DMS53 treated with DMSO at 0.1 percent for 48 hours (cell line): Measurements from ENCODE around the gene PCMTD2.

Experiments used
- DNase-seq: peaks from one replicate; lab custom pipeline; 2025; ENCODE audit not compliant: unreplicated experiment; lab: John Stamatoyannopoulos, UW

The PCMTD2 gene

DNA sequence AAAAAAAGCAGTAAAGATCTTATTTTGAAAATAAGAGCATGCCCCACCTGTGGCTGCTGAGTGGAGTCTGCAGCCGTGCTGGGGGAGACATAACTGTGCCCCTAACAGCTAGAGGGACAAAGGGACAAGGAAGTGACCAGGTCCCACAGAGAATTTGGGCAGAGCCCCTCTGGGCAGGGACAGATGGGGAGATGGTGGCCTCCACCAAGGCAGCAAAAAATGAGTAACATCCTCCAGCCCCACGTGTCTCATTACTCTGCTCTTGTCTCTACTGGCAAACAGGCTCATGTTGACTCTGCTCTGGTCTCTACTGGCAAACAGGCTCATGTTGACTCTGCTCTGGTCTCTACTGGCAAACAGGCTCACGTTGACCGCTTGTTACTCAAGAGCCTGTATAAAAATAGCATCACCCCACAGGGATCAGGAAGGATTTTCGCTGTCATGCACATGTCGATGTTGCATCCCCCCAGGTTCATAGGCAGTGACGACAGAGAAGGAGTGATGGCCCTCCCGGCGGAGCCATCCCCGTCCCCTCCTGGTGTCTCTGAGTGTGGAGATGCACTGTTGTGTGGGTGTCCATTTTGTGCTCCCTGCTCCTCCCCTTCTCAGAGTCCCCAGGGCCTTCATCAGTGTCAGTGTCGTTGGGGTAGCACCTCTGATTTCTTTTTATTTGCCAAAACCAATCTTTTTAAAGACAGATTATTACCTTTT is 17.3 kb upstream of the PCMTD2 start:
- no peak for DNase-seq

DNA sequence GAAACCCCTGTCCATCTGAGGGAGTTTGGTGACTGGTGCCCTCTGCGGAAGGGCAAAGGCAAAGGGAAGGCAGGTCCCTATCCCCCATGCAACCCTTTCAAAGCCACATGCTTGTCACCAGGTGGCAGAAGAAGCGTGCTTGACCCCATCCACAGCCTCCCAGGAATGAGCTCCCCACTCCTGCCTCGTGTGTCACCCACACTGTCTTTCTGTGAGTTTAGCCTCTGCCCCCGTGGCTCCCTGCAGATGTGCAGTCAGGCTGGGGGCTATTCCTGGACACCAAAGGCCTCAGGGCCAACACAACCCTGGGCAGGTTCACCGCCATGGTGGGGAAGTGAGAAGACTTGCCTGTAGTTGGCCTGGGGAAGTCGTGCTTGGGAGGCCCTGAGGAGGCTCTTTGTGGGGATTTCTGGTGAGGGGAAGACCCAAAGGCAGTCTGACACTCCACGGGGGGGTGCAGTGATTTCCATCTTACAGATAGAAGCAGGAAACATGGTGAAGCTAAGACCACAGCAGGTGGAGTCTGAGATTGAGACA is 16.6 kb upstream of the PCMTD2 start:
- no peak for DNase-seq

DNA sequence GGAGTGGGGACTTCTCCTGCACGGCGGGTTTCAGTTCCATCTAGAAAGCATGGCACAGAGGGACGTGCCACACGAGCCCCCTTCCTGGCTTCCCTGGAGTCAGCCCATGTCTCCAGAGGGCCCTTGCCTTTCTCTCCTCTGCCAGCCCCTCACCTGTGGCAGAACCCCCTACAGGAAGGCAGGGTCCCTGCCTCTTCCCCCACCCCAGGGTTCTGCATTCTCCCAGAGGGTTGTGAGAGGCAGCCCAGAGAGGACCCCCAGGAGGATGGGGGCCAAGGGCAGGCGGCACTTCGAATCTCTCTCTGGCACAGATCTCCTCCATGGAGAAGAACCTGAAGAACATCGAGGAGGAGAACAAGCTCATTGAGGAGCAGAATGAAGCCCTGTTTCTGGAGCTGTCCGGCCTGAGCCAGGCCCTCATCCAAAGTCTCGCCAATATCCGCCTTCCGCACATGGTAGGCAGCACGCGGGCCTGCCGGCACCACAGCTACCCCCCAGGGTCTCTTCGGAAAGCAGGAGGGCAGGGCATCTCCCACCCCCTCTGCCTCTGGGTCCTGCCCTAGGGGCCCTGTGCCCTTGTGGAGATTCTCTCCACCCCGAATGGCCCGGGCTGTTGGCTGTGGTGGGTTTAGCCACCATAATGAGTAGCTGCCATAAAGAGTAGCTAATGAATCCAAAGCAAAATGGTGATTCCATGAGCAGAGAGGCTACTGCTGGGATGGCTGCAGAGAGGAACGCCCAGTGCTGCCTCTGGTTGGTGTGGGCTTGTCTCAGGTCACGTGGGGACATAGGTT is 15.9 kb upstream of the PCMTD2 start:
- no peak for DNase-seq

DNA sequence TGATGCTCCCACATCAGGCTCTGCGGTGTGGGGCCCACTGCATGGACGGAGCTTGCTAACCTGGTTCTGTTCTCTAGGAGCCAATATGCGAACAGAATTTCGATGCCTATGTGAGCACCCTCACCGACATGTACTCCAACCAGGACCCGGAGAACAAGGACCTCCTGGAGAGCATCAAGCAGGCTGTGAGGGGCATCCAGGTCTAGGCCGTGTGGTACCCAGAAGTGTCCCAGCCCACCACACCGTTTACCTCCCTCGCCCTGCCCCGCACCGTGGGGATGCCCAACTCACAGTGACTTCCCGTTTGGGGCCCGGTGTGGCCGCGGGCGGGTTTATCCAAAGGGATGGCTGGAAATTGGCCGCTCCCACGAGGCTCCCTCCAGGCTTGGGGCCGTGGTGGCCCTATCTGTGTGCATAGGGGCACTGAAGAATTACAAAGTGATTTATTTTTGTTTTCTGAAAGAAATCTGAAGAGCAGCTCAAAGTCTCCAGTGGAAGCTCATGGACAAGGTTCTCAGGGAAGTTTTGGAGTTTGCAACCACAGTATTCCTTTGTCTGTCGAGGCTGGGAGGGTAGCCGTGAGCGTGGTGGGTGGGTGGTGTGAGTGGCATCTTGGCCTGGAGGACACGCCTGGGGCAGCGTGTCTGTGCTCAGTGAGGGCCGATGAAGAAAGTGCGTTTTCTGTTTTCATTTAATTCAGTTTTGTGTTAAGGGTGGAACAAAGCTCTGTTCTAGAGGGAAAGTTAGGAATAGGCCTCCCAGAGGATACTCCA is 15.1 kb upstream of the PCMTD2 start:
- DNase-seq, result no peak

DNA sequence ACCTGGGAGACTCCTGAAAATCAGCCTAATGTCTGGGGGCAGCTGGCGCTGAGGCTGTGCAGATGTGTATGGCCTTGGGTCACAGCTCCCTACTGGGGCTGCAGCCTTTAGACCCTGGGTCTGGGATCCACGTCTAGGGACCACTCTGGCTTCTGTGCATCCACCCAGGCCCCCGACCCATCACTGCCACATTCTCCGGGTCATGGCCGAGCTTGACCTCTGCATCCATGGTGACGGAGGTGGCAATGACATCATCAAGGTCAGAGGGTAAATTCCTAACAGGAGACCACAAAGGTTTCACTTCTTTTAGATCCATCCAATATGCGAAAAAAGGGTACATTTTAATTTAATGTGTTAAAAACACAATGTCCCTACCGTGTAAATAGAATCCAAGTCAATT is 14.5 kb upstream of the PCMTD2 start:
- DNase-seq, result no peak

DNA sequence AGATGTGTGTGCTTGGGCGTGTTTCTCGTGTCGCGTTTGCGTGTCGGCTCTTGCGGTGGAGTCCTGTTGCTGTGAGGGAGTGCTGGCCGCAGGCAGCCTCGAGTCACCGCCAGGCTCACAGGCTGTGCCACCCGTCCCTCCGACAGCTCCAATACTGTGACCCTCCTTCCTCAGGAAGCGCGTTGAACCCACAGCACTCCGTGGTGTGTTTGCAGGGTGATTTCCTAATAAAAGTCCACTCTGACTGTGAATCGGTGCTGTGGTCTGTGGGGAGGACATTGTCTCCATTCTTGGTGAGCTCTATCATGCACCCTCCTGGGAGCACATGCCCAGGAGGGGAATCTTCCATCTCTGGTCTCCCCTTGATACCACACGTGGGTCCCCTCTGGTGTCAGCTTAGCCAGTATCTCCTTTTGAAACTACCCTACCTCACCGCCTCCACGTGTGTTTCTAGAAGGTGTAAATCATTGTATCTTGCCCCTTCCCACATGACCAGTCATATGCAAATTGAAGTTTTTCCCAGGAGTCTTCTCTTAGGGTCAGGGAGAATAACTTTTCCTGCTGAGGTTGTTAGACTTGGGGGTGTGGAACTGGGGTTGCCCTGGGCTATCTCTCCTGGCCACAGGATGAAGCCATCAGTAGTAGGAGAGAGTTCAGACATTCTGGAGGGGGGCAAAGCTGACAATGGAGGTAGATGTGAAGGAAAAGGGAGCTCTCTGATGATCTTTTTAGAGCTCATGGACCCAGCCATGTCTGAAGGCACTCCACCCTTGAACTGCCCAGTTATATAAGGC is 13.3 kb upstream of the PCMTD2 start:
- no peak for DNase-seq

DNA sequence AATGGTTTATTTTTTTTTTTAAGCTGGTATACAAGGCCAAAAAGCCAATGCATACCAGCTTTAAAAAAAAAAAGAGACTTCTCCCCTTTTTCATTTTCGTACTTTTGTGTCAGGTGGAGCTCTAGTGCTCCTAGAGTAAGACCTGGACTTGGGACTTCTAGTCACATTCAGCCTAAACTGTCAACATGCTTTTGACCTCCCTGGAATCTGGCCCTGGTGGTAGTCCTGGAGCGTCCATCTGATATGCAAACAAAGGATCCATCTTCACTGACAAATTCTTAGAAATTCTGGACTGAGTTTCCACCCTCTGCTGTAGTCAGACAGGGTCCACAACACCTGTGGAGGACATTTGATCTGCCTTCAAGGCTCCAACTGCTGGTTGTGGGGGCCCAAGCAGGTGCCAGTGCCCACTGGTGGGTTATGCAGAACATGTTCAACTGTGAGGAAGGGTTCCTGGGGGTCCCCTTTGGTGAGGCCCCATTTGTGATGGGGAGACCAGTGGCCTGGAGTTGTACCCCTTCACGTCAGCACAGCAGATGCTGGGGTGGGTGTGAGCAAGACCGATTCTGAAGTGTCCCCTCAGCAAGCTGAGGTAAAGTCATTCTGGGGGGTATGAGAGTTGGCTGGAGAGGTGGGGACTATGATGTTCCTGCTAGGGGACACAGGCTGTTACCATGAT is 12.6 kb upstream of the PCMTD2 start:
- DNase-seq, result no peak

DNA sequence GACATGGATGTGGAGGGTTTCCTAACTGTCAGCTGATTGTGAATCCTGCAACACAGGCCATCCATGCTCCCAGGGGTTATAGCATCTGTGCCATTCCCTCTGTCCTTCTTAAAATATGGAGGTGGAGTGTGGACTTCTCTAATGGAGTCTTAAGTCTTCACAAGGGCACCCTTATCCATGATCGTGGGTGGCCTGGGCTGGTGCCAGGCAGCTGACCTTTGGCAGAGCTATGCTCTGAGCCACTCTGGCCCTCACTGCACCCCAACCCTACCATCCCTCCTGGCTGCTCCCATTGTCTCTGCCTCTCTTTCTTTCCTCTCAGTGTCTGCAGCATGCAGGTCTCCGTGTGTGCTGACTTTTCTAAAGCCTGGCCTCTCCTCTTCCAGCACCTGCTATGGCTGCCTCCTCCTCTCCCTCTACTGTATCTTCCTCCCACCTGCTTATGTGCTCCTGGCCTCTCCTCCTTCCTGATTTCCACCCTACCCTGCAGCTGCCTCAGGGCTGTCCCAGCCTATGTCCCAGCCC is 11.2 kb upstream of the PCMTD2 start:
- DNase-seq, result no peak

DNA sequence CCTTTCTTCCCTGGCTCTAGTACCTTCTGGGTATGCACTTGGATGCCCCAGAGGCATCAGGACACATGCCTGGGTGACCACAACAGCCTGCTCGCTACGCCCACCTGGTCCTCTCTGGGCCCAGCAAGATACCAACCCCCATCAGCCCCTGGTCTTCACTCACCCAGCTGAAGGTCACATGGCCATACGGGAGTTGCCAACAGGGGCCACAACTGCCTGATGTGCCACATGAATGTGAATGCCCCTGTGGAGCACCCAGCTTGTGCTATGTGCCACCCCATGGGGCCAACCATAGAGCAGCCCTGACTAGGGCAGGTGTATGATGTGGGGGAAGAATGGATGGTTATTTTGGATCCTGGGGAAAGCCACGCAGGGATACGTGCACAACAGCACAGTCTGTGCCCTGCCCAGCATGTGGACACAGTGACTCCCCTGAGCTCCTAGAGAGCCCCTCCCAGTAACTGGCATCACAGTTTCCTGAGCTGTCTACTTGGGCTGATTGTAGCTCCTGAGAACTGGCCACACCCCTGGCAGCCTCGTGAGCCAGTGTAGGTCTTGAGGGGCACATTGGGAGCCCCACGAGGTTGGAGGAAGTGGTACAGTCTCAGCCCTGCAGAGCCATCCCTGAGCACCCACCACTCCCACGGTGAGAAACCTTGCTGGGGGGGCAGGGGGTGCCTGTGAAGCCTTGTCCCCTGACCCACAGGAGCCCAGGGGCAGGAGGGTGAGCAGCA is 10.5 kb upstream of the PCMTD2 start:
- no peak for DNase-seq

DNA sequence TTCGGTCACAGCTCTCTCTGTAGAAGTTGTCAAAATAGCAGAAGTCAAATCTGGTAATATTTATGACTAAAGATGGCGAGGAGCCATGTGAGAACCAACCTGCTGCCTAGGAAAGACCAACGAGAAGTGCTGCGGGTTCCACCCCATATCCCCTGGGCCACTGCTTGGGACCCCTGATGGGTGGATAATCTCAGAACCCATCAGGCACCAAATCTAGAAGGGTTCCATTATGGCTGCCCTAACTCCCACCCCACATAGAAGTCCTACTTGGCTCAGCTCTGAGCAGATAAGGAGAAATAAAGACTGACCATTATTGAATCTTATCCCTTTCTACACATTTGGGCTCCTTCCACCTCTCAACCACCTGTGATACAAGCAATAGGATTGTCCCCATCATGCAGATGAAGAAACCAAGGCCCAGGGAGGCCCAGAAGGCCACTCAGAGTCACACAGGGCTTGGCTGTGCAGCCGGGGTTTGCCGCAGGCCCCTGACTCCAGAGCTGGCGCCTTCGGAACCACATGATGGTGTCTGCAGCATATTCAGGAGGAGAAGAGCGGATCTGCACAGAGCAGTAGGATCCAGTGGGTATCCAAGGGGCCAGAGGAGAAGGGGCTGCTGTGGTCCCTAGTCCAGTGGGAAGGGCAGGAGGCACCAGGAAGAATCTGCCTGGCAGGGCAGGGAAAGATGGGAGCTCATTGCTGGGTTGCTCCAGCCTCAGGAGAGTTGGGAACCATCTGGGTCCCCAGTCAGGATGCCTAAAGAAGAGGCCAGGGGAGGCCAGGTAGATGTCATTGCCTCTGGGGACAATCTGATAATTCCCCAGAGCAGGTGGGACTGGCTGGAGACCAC is 9.6 kb upstream of the PCMTD2 start:
- no peak for DNase-seq

DNA sequence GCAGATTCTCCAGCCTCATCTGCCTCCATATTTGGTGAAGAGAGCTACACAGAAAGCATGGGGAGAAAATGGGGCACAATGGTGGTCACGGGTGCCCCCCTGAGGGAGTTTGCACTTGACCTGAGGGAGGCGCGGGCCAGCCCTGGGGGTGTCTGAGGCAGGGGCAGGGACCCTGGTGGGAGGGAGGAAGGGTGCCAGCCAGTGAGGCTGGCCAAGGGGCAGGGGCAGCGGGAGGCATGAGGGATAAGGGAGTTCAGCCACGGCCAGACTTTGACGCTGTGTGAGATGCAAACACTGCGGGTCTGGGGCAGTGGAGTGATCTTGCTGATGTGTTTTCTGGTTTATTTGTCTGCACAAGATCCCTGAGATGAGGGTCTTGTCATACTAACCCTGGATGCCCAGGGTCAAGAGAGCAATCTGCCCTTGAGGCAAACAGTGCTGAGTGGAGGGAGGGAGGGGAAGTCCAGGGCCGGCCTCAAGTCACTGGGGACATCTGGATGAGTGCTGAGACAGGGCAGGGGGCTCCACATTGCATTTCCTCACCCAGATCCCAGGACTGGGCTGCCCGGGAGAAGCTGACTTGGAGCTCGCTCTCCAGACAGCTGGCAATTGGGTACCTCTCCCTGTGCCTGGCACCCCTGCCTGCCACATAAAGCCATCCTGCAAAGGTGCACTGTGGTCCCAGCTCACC is 8.8 kb upstream of the PCMTD2 start:
- no peak for DNase-seq

DNA sequence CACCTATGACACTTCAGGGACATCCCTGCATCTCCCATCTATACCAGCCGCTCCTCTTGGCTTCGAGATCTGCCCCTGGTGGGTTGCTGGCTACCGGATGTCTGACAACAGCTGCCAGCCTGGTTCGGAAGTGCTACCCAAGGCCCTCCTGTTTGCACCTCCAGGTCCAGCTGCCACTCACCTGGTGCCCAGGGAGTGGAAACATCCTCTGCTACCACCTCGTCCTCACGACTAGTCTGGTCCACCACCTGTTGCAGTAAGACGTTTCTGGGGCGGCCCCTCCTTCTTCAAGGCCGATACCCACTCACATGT is 8.3 kb upstream of the PCMTD2 start:
- no peak for DNase-seq

DNA sequence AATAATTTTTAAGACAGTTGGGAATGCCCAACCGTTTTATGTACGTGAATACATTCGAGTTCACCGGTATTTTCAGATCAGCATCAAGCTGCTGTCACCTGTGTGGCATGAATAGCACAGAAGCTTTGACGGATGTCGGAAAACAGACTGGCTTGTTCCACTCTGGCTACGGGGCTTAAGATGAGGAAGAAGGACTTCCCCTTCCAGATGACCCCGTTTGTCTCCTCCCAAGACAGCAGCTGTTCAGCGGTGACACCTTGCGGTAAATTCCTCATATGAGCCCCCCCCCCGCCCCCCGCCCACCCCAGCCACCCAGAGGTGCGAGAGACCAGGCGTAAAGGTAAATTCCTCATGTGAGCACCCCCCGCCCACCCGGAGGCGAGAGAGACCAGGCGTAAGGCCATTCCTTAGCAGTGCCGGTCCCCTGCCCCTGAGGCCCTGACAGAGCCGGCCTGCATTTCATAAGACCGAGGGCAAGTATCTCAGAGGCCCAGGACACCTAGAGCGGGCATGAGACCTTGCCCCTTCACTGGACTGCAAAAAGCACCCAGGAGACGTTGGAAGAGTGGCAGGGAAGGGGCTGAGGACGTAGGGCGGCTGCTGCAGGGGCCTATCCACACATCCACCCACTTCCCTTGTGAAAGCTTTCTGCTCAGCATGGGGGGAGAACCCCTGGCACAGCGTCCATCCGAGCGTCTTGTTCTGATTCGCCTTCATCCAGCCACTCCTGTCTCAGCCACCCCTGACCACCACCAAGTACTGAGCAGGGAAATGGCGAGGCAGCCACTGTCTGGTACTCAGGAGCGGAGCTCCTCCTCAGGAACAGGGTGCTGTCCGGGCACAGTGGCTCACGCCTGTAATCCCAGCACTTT is 7.3 kb upstream of the PCMTD2 start:
- no peak for DNase-seq

DNA sequence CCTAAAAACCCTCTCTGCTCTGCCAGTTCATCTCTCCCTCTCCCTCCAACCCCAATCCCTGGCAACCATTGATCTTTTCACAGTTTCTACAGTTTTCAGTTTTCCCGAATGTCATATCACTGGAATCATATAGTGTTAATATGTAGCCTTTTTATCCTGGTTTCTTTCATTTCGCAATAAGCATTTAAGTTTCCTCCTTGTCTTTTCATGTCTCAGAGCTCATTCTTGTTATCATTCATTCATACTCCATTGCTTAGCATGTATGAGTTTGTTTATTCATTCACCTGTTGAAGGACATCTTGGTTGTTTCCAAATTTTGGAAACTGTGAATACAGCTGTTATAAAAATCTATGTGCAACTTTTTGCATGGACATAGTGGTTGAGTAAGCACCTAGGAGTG is 5.5 kb upstream of the PCMTD2 start:
- DNase-seq, result no peak

DNA sequence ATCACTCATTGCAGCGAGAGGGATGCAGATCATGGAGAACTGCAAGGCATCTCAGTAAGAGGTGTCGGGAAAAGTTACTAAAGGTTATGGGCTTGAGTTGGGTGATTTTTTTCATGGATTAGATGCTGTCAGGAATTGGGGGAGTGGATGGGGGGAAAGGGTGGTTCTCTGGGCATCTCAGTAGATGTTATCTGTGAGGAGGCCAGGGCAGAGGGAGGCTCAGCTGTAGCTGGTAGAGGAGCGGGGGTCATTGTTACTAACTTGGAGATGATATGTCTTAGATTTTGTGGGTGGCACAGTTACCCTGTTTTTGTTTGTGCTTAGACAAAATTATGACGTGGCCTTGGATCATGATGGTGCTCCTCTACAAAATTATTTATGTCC is 2.6 kb upstream of the PCMTD2 start:
- no peak for DNase-seq

DNA sequence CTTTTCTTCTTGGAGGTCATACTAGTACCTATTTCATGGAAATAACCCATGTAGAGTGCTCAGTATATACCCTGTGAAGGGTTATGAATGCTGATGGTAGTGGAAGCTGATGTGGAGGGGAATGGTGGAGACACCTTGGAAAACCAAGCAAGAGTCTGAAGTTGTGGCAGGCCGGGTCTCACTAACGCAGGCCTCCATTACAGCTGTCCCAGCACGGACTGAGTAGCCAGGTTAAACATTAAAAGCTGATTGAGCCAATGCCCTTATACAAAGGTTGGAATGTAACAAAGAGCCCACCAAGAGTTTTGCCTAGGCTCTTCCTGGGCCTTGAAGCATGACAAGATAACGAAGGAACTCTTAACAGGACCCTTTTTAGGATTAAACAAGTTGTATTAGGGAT is 2.1 kb upstream of the PCMTD2 start:
- no peak for DNase-seq

DNA sequence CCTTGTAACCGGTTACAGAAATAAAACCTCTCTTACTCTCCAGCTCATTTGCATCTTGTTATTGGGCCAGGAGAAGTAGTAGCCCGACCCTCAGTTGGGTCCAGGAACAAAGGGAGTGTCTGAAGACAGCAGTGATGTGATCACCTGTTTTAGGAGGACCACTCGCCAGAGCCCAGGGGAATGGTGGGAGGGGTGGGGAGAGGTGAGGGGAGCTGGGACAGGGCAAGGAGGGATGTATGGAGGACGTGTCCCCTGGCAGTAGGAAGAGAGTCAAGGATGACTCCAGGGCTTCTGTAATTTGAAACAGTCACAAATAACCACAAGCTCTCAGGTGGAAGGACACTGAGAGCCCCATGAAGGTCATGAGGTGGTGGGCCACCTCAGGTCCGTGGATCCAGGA is 1.4 kb upstream of the PCMTD2 start:
- DNase-seq, result no peak
